ENCODE measurements around the gene MYLK4. TPM values are rescaled to one million over a fixed set of nuclear protein-coding genes. Genes with fewer than 3 reads are reported as not detected.
A peak's percentile ranks its signal among the peaks of the same experiment; 100 is the strongest.

Gene MYLK4
- total and polyA plus RNA-seq, 2 donors (not counting 3 experiments of a cell fraction or from before 2014, with no cell fraction given): 0.41 to 0.62 TPM

DNA sequence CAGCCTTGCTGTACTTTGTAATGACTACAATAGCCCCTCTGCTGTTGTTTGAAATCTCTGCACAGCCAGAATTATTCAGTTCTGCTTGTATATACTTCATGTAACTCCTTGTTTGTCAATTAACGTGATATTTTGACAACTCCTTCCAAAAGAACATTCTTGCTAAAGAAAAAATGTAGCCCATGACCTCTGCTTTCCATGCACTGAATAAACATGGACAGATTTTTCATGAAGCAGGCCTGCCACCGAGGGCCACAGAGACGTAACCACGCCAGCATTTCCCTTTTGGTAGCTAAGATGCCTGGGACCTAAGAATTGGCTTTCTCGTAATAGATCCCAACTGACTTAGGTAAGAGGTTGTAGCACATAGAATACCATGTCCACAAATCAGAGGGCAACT is 135.9 kb downstream of the MYLK4 start:
- Histone ChIP-seq H2AFZ (ENCODE audit: low read depth, low read length) (no peak overlapping the region), H3K27ac (ENCODE audit: insufficient read depth, low read depth, low read length) (no peak overlapping the region), H3K4me2 (ENCODE audit: insufficient read depth, low read length) (no peak overlapping the region), H3K36me3 (ENCODE audit: control insufficient read depth in 2 of 2, extremely low read depth in 1 of 2, insufficient read depth in 2 of 2, low read length in 2 of 2) (no peaks in the 10 kb centered on the region), H3K4me3 (replicated peaks in 1 of 3; ENCODE audit: insufficient read depth in 1 of 3, low read depth in 1 of 3, low read length in 3 of 3) (no peak overlapping the region), H4K20me1 (replicated peaks; ENCODE audit: control insufficient read depth, extremely low read depth, insufficient read depth, low read length) (no peaks in the 10 kb centered on the region), H3K9me3 (replicated peaks; ENCODE audit: control insufficient read depth, insufficient read depth, low read length) (no peaks in the 10 kb centered on the region), H3K4me1 (ENCODE audit: control insufficient read depth, extremely low read depth, insufficient read depth, low read length) (peaks cover 8% of the 10 kb centered on the region), H3K79me2 (ENCODE audit: control insufficient read depth, insufficient read depth, low read length) (no peaks in the 10 kb centered on the region), H3K9me1 (replicated peaks; ENCODE audit: control insufficient read depth, extremely low read depth, insufficient read depth, low read length) (no peaks in the 10 kb centered on the region), H3K27me3 (ENCODE audit: control insufficient read depth in 2 of 2, insufficient read depth in 2 of 2, low read length in 2 of 2) (no peaks in the 10 kb centered on the region), H3K9ac (replicated peaks; ENCODE audit: extremely low read depth, insufficient read depth, low read length) (no peak overlapping the region)
- DNase-seq (ENCODE audit: low read depth, low spot score): no peak
- peak; percentile 15 for FAIRE-seq
- intact Hi-C loops (cut with micrococcal nuclease): no loop called here
- ChIA-PET POLR2A (no interaction called here), CTCF (interaction anchor here (1.4 to 3.2 kb wide), 2 partner anchors 8 to 20 kb away, joined by 3 to 13 read pairs; no protein-coding TSS in a partner anchor)
- TF ChIP-seq GATA2 (IDR thresholded peaks at IDR 0.05; ENCODE audit: insufficient read depth, insufficient read length, low read depth, low read length): no peak
- TF ChIP-seq POLR2A (IDR thresholded peaks at IDR 0.05; ENCODE audit: low read depth, low read length): no peak
- TF ChIP-seq FOS (IDR thresholded peaks at IDR 0.05; ENCODE audit: borderline replicate concordance, insufficient read depth, low read length): no peak
- BruUV-seq (replicated peaks): no TSS peak
- dilution Hi-C loops (cut with MboI; ENCODE audit: extremely low pct_ligation_motif_present, low sequenced_read_pairs): loop anchor here (25.0 kb wide), 1 partner anchor 153 kb away; no protein-coding TSS in a partner anchor

DNA sequence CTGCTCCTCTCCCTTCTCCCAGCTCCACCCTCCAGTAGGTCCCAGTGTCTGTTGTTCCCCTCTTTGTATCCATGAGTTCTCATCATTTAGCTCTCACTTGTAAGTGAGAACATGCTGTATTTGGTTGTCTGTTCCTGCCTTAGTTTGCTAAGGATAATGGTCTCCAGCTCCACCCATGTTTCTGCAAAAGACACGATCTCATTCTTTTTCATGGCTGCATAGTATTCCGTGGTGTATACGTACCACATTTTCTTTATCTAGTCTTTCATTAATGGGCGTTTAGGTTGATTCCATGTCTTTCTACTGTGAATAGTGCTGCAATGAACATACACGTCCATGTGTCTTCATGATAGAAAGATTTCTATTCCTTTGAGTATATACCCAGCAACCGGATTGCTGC is 136.6 kb downstream of the MYLK4 start:
- no peak for FAIRE-seq
- no peak overlapping the region for H3K9ac ChIP-seq (replicated peaks; ENCODE audit: extremely low read depth, insufficient read depth, low read length)
- TF ChIP-seq JUN (IDR thresholded peaks at IDR 0.05; ENCODE audit: borderline replicate concordance, insufficient read depth, insufficient read length, low read depth): no peak
- no peak for TF ChIP-seq GATA2 (IDR thresholded peaks at IDR 0.05; ENCODE audit: insufficient read depth, insufficient read length, low read depth, low read length)
- TF ChIP-seq, protein P1, sequence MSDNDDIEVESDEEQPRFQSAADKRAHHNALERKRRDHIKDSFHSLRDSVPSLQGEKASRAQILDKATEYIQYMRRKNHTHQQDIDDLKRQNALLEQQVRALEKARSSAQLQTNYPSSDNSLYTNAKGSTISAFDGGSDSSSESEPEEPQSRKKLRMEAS (IDR thresholded peaks at IDR 0.05; ENCODE audit: insufficient read depth, insufficient read length): no peak
- TF ChIP-seq, protein P2, sequence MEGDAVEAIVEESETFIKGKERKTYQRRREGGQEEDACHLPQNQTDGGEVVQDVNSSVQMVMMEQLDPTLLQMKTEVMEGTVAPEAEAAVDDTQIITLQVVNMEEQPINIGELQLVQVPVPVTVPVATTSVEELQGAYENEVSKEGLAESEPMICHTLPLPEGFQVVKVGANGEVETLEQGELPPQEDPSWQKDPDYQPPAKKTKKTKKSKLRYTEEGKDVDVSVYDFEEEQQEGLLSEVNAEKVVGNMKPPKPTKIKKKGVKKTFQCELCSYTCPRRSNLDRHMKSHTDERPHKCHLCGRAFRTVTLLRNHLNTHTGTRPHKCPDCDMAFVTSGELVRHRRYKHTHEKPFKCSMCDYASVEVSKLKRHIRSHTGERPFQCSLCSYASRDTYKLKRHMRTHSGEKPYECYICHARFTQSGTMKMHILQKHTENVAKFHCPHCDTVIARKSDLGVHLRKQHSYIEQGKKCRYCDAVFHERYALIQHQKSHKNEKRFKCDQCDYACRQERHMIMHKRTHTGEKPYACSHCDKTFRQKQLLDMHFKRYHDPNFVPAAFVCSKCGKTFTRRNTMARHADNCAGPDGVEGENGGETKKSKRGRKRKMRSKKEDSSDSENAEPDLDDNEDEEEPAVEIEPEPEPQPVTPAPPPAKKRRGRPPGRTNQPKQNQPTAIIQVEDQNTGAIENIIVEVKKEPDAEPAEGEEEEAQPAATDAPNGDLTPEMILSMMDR (IDR thresholded peaks at IDR 0.05; ENCODE audit: extremely low read depth in 1 of 2, insufficient read depth in 1 of 2, low read depth in 1 of 2, low read length in 2 of 2): no peak
- no peak for TF ChIP-seq POLR2A (IDR thresholded peaks at IDR 0.05; ENCODE audit: low read depth, low read length)
- TF ChIP-seq FOS (IDR thresholded peaks at IDR 0.05; ENCODE audit: borderline replicate concordance, insufficient read depth, low read length): no peak
- TF ChIP-seq MYC (IDR thresholded peaks at IDR 0.05; ENCODE audit: low read depth, low read length): no peak
- no TSS peak for BruUV-seq (replicated peaks)
- H4K20me1 ChIP-seq (replicated peaks; ENCODE audit: control insufficient read depth, extremely low read depth, insufficient read depth, low read length): no peaks in the 10 kb centered on the region
- no peak for DNase-seq (ENCODE audit: low read depth, low spot score)
- POLR2A ChIA-PET: no interaction called here
- intact Hi-C loops (cut with micrococcal nuclease): no loop called here
- no peak overlapping the region for H3K27ac ChIP-seq (ENCODE audit: insufficient read depth, low read depth, low read length)
- H3K4me1 ChIP-seq (ENCODE audit: control insufficient read depth, extremely low read depth, insufficient read depth, low read length): peaks cover 8% of the 10 kb centered on the region
- H3K79me2 ChIP-seq (ENCODE audit: control insufficient read depth, insufficient read depth, low read length): no peaks in the 10 kb centered on the region
- H3K9me3 ChIP-seq (replicated peaks; ENCODE audit: control insufficient read depth, insufficient read depth, low read length): no peaks in the 10 kb centered on the region
- H3K4me2 ChIP-seq (ENCODE audit: insufficient read depth, low read length): no peak overlapping the region
- no peaks in the 10 kb centered on the region for H3K9me1 ChIP-seq (replicated peaks; ENCODE audit: control insufficient read depth, extremely low read depth, insufficient read depth, low read length)
- H2AFZ ChIP-seq (ENCODE audit: low read depth, low read length): no peak overlapping the region
- no peaks in the 10 kb centered on the region for H3K27me3 ChIP-seq (ENCODE audit: control insufficient read depth in 2 of 2, insufficient read depth in 2 of 2, low read length in 2 of 2)
- H3K36me3 ChIP-seq (ENCODE audit: control insufficient read depth in 2 of 2, extremely low read depth in 1 of 2, insufficient read depth in 2 of 2, low read length in 2 of 2): no peaks in the 10 kb centered on the region
- H3K4me3 ChIP-seq (replicated peaks in 1 of 3; ENCODE audit: insufficient read depth in 1 of 3, low read depth in 1 of 3, low read length in 3 of 3): no peak overlapping the region
- dilution Hi-C loops (cut with MboI; ENCODE audit: extremely low pct_ligation_motif_present, low sequenced_read_pairs): loop anchor here (25.0 kb wide), 1 partner anchor 152 kb away; no protein-coding TSS in a partner anchor
- CTCF ChIA-PET: interaction anchor here (1.3 to 3.2 kb wide), 3 partner anchors 9 to 20 kb away, joined by 3 to 13 read pairs (median 3); no protein-coding TSS in a partner anchor
